DMS53 treated with DMSO at 0.1 percent for 48 hours (cell line): ENCODE measurements around the gene KIF16B.

Experiments
- DNase-seq: peaks from one replicate; lab custom pipeline; 2025; ENCODE audit not compliant: unreplicated experiment; lab: John Stamatoyannopoulos, UW

Gene KIF16B

DNA sequence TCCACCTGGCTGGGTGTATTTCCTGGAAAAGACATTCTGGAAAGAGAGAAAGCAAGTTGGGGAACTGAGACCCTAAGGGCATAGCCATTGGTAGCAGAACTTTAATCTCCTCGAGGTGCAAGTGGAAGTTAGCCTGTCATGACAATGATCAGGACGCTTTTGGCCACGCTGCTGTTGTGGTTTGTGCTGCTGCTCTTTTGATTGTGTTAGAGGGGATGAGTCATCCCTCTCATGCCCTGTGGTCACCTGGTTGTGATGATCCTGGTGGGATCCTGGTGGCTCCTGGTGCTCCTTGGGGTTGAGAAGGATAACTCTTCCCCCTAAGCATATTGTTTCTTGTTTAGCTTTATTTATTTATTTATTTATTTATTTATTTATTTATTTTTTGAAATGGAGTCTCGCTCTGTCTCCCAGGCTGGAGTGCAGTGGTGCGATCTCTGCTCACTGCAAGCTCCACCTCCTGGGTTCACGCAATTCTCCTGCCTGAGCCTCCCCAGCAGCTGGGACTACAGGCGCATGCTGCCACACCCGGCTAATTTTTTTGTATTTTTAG lies 350.3 kb downstream of the KIF16B start:
- peak; percentile 11 for DNase-seq
